ENCODE data around the gene SMCO2. TPM values are rescaled to one million over a fixed set of nuclear protein-coding genes. Genes with fewer than 3 reads are reported as not detected.

SMCO2 gene
- total RNA-seq, 1 experiment from 2014 or later: 1.7 TPM

DNA sequence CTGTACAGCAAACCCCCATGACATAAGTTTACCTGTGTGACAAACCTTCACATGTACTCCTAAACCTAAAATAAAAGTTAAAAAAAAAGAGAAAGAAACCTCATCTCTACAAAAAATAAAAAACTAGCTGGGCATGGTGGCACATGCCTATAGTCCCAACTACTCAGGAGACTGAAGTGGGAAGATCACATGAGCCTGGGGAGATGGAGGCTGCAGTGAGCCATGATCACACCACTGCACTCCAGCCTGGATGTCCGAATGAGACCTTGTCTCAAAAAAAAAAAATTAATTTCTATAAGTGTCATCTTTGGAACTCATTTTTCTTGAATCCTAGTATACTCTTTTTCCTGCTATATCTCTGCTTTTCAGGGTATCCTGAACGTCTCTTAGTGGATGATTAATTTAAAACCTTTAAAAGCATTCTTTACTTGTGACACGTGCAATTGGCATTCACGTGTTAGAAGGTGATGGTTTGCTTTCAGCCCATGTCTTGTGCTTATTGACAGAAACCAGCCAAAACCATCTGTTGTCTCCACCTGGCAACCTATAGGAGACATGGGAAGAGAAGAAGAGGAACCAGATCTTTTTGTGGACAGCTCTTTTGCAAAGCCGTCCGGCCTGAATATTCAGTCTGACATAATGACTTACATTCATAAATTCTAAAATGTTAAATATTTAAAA, 46.9 kb downstream of the SMCO2 start:
- Histone ChIP-seq H3K36me3 (ENCODE audit: low read depth, low read length) (no peaks in the 10 kb centered on the region), H3K4me2 (ENCODE audit: low read length) (no peak overlapping the region)
- ATAC-seq: peak; percentile 64

DNA sequence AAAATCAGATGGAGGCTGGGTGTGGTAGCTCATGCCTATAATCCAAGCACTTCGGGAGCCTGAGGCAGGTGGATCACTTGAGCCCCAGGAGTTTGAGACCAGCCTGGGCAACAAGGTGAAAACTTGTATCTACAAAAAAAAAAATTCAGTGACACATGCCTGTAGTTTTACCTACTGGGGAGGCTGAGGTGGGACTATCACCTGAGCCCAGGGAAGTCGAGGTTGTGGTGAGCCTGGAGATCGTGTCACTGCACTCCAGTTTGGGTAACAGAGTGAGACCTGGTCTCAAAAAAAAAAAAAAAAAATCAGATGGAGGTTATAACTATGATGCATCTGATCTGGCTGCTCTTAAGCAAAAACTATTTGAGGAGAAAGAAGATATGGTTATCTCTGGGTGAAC, 50.9 kb downstream of the SMCO2 start:
- H3K9me3 ChIP-seq (ENCODE audit: low read length): no peaks in the 10 kb centered on the region
- POLR2A ChIA-PET (ENCODE audit: unreplicated experiment): no interaction called here
- no TSS peak for BruUV-seq (replicated peaks)

More for the DNA sequence above, 46.9 kb downstream of the SMCO2 start:
- POLR2A ChIA-PET (ENCODE audit: unreplicated experiment): no interaction called here
- Histone ChIP-seq H3K9me2 (replicated peaks; ENCODE audit: low read length) (no peaks in the 10 kb centered on the region), H3K4me1 (ENCODE audit: insufficient read depth, low read length) (peaks cover 4% of the 10 kb centered on the region; the same call in 1 of the 2 replicates), H3K4me3 (ENCODE audit: low read length) (no peak overlapping the region), H4K20me1 (ENCODE audit: low read length) (no peaks in the 10 kb centered on the region), H3K79me2 (ENCODE audit: low read length) (no peaks in the 10 kb centered on the region), H2AFZ (ENCODE audit: low read length) (no peak overlapping the region), H3K27me3 (ENCODE audit: low read length) (no peaks in the 10 kb centered on the region), H3K27ac (ENCODE audit: low read length) (no peak overlapping the region), H3K9me3 (ENCODE audit: low read length) (no peaks in the 10 kb centered on the region), H3K9ac (ENCODE audit: low read length) (no peak overlapping the region), H3F3A (ENCODE audit: low read length, unreplicated experiment) (no peaks in the 10 kb centered on the region)
- CTCF ChIA-PET: interaction anchor here (0.7 kb wide), 1 partner anchor 26 kb away, joined by 5 read pairs; no protein-coding TSS in a partner anchor
- TF ChIP-seq EZH2phosphoT487 (IDR thresholded peaks at IDR 0.05; ENCODE audit: borderline replicate concordance, low read length): no peak
- TF ChIP-seq, protein P1, sequence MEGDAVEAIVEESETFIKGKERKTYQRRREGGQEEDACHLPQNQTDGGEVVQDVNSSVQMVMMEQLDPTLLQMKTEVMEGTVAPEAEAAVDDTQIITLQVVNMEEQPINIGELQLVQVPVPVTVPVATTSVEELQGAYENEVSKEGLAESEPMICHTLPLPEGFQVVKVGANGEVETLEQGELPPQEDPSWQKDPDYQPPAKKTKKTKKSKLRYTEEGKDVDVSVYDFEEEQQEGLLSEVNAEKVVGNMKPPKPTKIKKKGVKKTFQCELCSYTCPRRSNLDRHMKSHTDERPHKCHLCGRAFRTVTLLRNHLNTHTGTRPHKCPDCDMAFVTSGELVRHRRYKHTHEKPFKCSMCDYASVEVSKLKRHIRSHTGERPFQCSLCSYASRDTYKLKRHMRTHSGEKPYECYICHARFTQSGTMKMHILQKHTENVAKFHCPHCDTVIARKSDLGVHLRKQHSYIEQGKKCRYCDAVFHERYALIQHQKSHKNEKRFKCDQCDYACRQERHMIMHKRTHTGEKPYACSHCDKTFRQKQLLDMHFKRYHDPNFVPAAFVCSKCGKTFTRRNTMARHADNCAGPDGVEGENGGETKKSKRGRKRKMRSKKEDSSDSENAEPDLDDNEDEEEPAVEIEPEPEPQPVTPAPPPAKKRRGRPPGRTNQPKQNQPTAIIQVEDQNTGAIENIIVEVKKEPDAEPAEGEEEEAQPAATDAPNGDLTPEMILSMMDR (conservative IDR thresholded peaks at IDR 0.05; ENCODE audit: low read depth, low read length): no peak
- TF ChIP-seq EZH2 (IDR thresholded peaks at IDR 0.05; ENCODE audit: low read length, unreplicated experiment): no peak
- intact Hi-C loops (cut with micrococcal nuclease): no loop called here
- DNase-seq: peak; percentile 65
- no TSS peak for BruUV-seq (replicated peaks)

DNA sequence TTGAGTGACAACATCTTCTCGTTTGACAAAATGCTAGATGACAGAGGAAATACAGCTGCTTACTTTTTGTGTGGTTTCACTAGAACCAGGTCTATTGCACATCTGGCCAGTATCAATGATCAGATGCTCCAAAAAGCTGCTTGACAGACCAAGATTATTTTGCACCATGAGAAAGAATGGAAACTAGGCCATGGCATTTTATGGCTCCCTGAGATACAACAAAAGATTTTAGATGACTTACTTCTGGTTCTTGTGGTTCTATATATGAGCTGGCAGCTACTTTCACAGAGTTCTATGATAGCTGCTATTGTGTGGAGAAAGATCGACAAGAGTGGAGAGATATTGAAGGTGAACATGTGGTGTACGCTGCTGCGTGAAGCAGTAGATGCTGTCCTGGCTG, 51.6 kb downstream of the SMCO2 start:
- H3K4me1 ChIP-seq (ENCODE audit: insufficient read depth, low read length): peaks cover 8% of the 10 kb centered on the region
- no peaks in the 10 kb centered on the region for H3K27me3 ChIP-seq (ENCODE audit: low read length)
- no peak for DNase-seq
- H3F3A ChIP-seq (ENCODE audit: low read length, unreplicated experiment): no peaks in the 10 kb centered on the region
- H3K9me3 ChIP-seq (ENCODE audit: low read length): no peaks in the 10 kb centered on the region
- intact Hi-C loops (cut with micrococcal nuclease): no loop called here
- H3K36me3 ChIP-seq (ENCODE audit: low read depth, low read length): no peaks in the 10 kb centered on the region
- H3K27ac ChIP-seq (ENCODE audit: low read length): no peak overlapping the region
- no peaks in the 10 kb centered on the region for H3K79me2 ChIP-seq (ENCODE audit: low read length)
- no peak overlapping the region for H3K4me3 ChIP-seq (ENCODE audit: low read length)
- no TSS peak for BruUV-seq (replicated peaks)
- no peak overlapping the region for H2AFZ ChIP-seq (ENCODE audit: low read length)
- no peak overlapping the region for H3K4me2 ChIP-seq (ENCODE audit: low read length)
- TF ChIP-seq EZH2phosphoT487 (IDR thresholded peaks at IDR 0.05; ENCODE audit: borderline replicate concordance, low read length): no peak
- TF ChIP-seq, protein P1 (conservative IDR thresholded peaks at IDR 0.05; ENCODE audit: low read depth, low read length): no peak
- no peak for TF ChIP-seq EZH2 (IDR thresholded peaks at IDR 0.05; ENCODE audit: low read length, unreplicated experiment)
- H3K9me2 ChIP-seq (replicated peaks; ENCODE audit: low read length): no peaks in the 10 kb centered on the region
- no peaks in the 10 kb centered on the region for H4K20me1 ChIP-seq (ENCODE audit: low read length)
- no peak for ATAC-seq
- no peak overlapping the region for H3K9ac ChIP-seq (ENCODE audit: low read length)
- ChIA-PET CTCF (no interaction called here), POLR2A (ENCODE audit: unreplicated experiment) (no interaction called here)

More for the DNA sequence above, 50.9 kb downstream of the SMCO2 start:
- Histone ChIP-seq H3K4me1 (ENCODE audit: insufficient read depth, low read length) (peaks cover 8% of the 10 kb centered on the region), H3K27me3 (ENCODE audit: low read length) (no peaks in the 10 kb centered on the region), H3K4me3 (ENCODE audit: low read length) (no peak overlapping the region), H3K9me2 (replicated peaks; ENCODE audit: low read length) (no peaks in the 10 kb centered on the region), H2AFZ (ENCODE audit: low read length) (no peak overlapping the region), H3K79me2 (ENCODE audit: low read length) (no peaks in the 10 kb centered on the region), H3K9ac (ENCODE audit: low read length) (no peak overlapping the region), H3K4me2 (ENCODE audit: low read length) (no peak overlapping the region), H3F3A (ENCODE audit: low read length, unreplicated experiment) (no peaks in the 10 kb centered on the region), H3K27ac (ENCODE audit: low read length) (no peak overlapping the region), H4K20me1 (ENCODE audit: low read length) (no peaks in the 10 kb centered on the region), H3K36me3 (ENCODE audit: low read depth, low read length) (no peaks in the 10 kb centered on the region)
- no peak for TF ChIP-seq EZH2 (IDR thresholded peaks at IDR 0.05; ENCODE audit: low read length, unreplicated experiment)
- TF ChIP-seq, protein P1 (conservative IDR thresholded peaks at IDR 0.05; ENCODE audit: low read depth, low read length): no peak
- TF ChIP-seq EZH2phosphoT487 (IDR thresholded peaks at IDR 0.05; ENCODE audit: borderline replicate concordance, low read length): no peak
- intact Hi-C loops (cut with micrococcal nuclease): no loop called here
- no peak for ATAC-seq
- DNase-seq: no peak
- CTCF ChIA-PET: no interaction called here
